Esophagus muscularis mucosa (tissue), 3 donors: ENCODE measurements around the gene KRT80.

Experiments used
- POLR2A ChIP-seq: fragments of 450-650 bp; IDR thresholded peaks from one replicate; pipeline ENCODE4 v1.6.1; 2017; ENCODE audit warnings: antibody characterized with exemption, moderate library complexity, mild to moderate bottlenecking, low read depth
- TF ChIP-seq, protein P1 (sequence below), 3 experiments: fragments of 200-600 bp in 2 of 3; fragments of 450-650 bp in 1 of 3; sonication (generic) in 2 of 3; IDR thresholded peaks; one replicate each; pipeline ENCODE4 v1.5.1; 2017 to 2019; ENCODE audit warnings: antibody characterized with exemption in 3 of 3, mild to moderate bottlenecking in 2 of 3, moderate library complexity in 1 of 3

DNA sequence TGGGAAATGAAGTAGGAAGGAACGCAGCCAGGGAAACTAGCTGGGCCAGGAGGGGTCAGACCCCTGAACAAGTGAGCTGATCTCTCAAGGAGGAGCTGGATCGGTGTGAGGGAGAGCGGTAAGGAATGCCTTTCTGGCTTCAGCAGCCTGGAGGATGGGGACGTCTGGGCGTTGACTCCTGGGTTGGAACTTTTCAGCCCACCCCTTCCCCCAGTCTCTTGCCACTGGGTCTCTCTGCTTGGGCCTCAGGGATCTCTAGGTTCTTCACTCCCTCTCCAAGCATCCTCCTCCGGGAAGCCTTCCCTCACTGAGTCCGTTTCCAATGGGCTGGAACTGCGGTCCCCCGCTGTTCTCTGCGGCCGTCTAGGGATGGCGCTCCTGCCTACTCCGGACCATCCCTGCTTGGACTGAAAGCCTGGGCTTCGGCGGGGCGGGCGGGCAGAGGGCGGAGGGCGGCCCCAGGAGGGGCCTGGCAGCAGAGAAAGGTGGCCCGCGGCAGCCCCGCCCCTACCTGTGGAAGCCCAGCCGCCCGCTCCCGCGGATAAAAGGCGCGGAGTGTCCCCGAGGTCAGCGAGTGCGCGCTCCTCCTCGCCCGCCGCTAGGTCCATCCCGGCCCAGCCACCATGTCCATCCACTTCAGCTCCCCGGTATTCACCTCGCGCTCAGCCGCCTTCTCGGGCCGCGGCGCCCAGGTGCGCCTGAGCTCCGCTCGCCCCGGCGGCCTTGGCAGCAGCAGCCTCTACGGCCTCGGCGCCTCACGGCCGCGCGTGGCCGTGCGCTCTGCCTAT lies 41.1 kb upstream of the KRT80 start, which contains the start of gene KRT7:
- TF ChIP-seq, protein P1, sequence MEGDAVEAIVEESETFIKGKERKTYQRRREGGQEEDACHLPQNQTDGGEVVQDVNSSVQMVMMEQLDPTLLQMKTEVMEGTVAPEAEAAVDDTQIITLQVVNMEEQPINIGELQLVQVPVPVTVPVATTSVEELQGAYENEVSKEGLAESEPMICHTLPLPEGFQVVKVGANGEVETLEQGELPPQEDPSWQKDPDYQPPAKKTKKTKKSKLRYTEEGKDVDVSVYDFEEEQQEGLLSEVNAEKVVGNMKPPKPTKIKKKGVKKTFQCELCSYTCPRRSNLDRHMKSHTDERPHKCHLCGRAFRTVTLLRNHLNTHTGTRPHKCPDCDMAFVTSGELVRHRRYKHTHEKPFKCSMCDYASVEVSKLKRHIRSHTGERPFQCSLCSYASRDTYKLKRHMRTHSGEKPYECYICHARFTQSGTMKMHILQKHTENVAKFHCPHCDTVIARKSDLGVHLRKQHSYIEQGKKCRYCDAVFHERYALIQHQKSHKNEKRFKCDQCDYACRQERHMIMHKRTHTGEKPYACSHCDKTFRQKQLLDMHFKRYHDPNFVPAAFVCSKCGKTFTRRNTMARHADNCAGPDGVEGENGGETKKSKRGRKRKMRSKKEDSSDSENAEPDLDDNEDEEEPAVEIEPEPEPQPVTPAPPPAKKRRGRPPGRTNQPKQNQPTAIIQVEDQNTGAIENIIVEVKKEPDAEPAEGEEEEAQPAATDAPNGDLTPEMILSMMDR (IDR thresholded peaks at IDR 0.05): no peak
- TF ChIP-seq POLR2A: no peak
